HG02870 (cell line): Measurements from ENCODE around the gene RGMA.

Experiments used
- ATAC-seq: cut with Tn5 transposase; IDR thresholded peaks from one replicate; pipeline ENCODE4 v1.9.1; 2021; ENCODE audit warnings: mild to moderate bottlenecking, moderate library complexity; ENCODE audit not compliant: unreplicated experiment

Gene RGMA, protein sequence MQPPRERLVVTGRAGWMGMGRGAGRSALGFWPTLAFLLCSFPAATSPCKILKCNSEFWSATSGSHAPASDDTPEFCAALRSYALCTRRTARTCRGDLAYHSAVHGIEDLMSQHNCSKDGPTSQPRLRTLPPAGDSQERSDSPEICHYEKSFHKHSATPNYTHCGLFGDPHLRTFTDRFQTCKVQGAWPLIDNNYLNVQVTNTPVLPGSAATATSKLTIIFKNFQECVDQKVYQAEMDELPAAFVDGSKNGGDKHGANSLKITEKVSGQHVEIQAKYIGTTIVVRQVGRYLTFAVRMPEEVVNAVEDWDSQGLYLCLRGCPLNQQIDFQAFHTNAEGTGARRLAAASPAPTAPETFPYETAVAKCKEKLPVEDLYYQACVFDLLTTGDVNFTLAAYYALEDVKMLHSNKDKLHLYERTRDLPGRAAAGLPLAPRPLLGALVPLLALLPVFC

DNA sequence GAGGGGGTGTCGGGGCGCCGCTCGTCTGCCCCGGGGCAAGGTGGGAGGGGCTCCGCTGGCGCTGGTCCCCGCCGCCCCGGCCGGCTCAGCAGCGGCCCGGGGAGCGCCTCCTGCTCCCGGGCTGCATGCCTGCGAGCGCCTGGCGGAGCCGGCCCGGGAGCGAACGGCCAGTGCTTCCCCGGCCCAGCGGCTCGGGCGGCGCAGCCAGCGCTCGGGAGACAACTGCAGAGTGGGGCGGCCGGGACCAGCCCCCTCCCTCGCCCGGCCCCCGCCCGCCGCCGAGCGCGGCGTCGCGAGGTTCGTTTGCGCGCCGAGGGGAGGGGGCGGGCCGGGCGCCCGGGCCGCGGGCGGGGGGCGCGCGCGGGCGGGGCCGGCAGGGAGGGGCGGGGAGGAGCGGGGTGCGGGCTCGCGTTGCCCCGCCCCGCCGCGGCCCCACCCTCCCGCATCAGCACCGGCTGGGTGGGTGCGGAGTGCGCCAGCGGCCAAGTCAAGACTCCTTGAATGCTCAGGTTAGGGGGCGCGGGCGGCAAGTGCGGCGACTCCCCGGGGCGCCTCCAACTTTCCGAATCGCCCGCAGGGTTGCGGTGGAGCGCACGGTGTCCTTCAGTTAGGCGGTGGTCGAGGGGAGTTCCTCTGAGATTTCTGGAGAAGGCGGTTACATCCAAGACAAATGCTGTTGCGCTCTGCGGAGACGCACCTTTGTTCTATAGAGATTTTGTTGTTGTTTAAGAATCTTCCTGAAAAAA is at the start of gene RGMA:
TSS of gene RGMA (minus strand) at position 231 of the 746 bp plus-strand sequence. CDS start 279 bp downstream, outside the sequence.
- ATAC-seq = peak; percentile 18

DNA sequence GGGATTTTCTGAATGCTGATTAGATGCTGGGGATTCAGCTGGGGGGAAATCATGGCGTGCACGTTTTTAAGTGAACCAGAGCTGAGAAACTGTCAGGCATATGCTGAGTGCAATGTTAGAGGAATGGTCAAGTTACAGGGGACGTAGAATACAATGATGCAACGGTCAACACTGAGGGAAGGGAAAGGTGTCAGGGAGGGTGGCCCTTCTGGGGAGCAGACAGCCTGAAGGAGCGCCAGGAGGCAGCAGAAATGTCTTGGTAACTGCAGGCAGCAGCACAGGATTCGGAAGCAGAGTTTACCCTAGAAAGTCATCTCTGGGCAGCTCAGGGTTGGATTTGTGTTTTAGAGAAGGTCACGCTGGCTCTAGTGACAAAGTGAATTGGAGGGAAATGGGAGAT is 47.6 kb upstream of the RGMA start:
- no peak for ATAC-seq

GRCh38 chr15:93135997-93136397 is 47.0 kb upstream of the RGMA start:
- no peak for ATAC-seq

GRCh38 chr15:93135459-93135858 is 46.4 kb upstream of the RGMA start:
- ATAC-seq = no peak

GRCh38 chr15:93131485-93132095 is 42.6 kb upstream of the RGMA start:
- no peak for ATAC-seq

DNA sequence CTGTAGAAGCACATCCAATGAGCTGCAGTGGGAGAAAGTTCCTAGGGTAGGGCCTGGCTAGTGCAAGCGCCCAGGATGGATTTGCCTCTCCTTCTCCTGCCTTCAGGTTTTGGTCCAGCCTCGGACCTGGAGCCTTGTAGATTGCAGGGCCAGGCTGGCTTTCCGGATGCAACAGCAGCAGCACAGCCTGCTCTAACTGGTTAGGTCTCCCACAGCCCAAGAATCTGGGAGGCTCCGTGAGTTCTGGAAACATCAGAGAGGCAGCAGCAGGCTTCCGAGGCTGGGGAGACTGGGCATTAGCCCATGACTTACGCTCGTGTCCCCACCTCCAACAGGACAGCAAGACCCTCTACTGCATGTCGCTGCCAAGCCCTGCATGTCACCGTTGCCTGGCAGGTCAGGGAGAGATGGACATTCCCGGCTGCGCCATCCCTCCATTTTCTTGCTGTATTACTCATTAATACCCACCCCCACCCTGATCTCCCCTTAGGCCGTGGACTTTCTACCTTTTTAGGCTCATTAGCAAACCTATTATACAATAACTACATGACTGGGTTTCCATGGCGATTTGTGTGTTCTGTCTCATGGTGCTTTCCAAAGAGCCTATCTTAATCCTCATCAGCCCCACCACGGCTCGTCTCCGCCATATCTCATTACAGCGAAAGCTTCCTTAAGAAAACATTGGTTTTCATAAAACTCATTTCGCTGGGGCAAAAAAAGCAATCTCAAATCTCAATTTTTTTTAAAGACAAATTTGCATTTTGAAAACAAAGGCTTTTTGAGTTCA is 40.9 kb upstream of the RGMA start:
- no peak for ATAC-seq

DNA sequence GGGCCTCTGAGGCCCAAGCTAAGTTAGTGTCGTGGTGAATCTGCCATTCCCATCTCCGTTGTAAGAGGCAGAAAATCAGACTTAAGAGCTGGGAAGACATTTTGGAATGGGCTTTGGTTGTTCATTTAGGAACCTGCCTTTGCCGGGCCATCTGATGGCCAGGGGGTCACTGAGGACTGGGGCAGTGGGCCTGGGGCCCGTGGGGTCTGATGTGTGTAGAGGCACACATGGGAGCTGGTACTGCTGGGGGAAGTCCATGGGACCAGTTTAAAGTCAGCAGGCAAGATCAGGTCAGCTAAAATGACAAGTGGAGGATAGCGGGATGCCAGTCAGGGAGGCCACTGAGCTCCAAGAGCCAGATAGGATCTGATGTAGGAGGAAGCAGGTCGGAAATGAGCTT is 38.3 kb upstream of the RGMA start:
- no peak for ATAC-seq

DNA sequence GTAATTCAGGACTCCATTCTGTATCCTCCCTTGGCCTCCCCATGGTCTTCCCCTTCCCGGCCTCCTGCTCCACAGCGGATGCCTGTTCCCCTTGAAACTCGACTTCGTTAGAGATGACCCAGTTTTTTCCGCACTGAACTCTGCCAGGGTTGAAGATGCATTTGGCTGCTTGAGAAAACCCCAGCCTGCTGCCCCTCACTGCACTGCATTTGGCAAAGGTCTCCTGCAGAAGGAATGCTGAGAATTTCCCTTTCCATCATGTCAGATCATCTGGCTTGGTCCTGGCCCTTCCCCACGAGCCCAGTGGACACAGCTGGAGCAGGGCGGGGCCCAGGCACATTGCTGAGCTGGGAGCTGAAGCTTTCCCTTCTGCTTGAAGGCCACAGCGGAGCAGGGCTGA is 37.6 kb upstream of the RGMA start:
- no peak for ATAC-seq

DNA sequence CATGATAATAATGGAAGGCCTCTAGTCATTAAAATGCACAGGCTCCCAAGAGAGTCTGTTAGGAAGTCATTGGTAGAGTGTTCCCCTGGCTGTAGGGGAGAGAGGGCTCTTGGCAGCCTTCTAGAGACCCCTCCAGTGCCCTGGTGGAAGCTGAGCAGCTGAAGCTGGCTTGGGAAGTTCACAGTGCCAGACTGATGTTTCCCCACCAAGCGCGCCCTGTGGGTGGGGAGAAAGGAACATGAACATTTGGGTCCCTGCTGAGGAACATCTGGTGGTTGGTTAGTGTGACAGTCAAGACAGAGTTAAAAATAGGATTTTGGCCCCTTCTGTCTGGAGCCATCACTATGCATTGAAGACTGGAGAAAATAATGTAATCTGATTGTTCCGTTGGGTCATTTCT is 37.1 kb upstream of the RGMA start:
- ATAC-seq = no peak

GRCh38 chr15:93124126-93124525 is 35.1 kb upstream of the RGMA start:
- no peak for ATAC-seq

DNA sequence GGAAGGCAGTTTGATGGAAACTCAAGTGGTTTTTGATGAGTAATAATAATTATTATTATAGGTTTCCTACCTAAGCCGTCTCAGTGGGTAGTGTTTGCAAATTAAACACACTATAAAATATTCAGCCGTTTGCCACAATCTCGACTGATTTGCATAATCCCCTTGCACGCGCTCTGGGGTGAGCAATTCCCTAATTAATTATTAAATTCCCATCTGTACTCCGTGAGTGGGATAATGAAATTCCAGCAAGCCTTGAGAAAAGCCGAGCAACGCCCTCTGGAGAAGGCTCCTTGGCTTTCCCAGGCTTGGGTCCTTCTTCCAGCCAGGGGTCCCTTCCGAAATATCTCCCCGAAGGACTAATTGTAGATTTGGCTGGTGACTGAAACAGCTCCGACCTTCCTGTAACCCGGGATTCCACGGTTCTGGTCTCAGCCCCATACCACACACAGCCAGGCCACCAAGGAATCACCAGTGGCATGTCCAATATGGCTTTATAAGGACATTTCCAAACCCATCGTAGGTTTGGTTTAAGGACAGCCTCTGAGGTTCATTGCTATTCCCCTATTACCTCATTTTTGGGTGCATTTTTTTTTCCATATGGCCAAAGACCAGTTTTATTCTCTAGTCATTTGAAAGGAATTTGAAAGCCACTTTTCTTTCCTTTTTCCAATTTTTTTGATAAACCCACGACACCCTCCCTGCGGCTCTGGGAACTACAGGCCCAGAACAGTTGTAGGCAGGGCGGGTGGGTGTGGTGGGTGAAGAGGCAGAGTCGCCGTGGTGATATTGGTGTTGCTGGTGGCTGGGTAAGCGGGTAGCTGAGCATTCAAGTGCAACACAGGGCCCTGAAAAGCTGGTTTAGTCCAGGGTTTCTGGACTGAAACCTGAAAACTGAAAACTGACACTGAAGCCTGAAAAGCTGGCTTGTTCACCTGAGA is 33.2 kb upstream of the RGMA start:
- ATAC-seq = no peak

- ATAC-seq = no peak
Observed at GRCh38 chr15:93121107-93121506, 32.1 kb upstream of the RGMA start.

GRCh38 chr15:93118904-93119303 is 29.9 kb upstream of the RGMA start:
- ATAC-seq = no peak

DNA sequence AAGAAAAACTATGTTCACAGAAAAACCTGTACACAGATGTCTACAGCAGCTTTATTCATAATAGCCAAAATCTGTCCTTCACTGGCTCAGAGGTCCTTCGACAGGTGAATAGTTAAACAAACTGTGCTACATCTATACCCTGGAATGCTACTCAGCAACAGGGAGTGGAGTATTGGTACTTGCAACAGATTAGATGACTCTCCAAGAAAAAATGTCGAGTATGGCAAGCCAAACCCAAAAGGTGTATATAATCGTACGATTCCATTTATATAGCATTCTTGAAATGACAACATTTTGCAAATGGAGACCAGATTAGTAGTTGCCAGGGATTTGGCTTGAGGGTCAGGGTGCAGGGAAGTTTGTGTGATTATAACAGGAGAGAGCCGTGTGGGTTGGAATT is 22.4 kb upstream of the RGMA start:
- ATAC-seq = no peak

DNA sequence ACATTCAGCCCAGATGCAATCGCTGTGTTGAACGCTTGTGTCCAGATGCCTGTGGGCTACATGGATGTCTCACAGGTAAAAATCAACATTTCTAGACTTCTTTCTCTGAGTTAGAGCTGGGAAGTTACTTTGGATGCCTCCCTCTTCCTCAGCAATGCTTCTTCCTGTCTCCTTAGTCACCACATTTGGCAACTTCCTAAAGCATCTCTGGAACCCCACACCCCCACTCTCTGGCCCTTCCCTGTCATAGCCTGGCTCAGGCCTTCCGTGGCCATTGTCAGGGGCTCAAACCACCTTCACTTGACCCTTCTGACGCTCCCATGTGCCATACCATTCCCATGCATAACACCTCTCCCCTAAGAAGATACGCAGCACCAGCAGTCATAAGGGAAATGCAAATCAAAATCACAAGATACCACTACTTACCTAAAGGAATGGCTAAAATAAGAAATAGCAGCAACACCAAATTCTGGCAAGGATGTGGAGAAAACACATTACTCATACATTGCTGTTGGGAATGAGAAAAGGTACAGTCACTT is 21.6 kb upstream of the RGMA start:
- no peak for ATAC-seq

GRCh38 chr15:93109336-93110102 is 20.5 kb upstream of the RGMA start:
- no peak for ATAC-seq

DNA sequence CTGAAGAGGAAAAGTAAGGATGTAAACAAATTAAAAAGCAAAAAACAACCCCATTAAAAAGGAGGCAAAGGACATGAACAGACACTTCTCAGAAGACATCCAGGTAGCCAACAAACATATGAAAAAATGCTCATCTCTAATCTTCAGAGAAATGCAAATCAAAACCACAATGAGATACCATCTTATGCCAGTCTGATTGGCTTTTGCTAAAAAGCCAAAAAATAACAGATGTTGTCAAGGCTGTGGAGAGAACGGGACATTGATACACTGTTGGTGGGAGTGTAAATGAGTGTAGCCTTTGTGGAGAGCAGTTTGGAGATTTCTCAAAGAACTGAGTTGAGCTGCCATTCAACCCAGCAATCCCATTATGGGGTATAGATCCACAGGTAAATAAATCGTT is 18.6 kb upstream of the RGMA start:
- ATAC-seq = no peak

GRCh38 chr15:93105485-93105884 is 16.5 kb upstream of the RGMA start:
- ATAC-seq = no peak

DNA sequence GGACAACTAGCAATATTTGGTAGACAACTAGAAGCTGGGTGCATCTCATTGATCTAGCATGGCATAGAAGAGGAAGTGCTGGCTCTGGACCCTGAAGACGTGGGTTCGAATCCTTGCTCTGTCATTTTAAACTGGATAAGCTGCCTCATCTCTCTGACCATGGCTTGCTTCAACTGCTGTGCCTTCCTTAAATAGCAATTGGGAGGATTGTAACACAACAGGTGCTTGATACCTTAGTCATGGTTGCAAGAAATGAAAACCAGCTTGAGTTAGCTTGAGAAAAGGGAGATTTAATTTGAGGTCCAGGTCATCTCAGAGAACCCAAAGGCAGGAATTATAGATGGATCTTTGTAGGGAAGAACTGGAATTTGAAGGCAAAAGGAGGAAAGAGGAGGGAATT is 14.8 kb upstream of the RGMA start:
- ATAC-seq = no peak
